Activated naive CD8-positive, alpha-beta T cell treated with anti-CD3 and anti-CD28 coated beads, Interleukin-2, amount 10 ng/mL, durations not matched to agents 7 days and 5 days (primary cell): ENCODE measurements around the gene MFSD1. TPM values are rescaled to one million over a fixed set of nuclear protein-coding genes. Genes with fewer than 3 reads are reported as not detected.
"Not testable (repeated sequence)": the region's sequence is repeated elsewhere in the genome, so short reads cannot be mapped to it uniquely, and the experiment has no call there.

ENCODE experiments used
- ATAC-seq: fragments of 150-1000 bp; cut with Tn5 transposase; one replicate; pipeline ENCODE4 v1.10.0; 2021; ENCODE audit warnings: low read depth, moderate library complexity
- POLR2A ChIA-PET: fragments of 350-600 bp; sonication (Branson Sonifier 250); formaldehyde crosslinking; loops from one replicate; lab custom pipeline; 2021; ENCODE audit warnings: antibody characterized with exemption; lab: Charles Lee
- DNase-seq: peaks from one replicate; pipeline ENCODE4 v3.0.0; 2021
- H3K27ac Mint-ChIP-seq: one replicate; pipeline ENCODE4 v1.8.0; 2022; ENCODE audit warnings: mild to moderate bottlenecking, mixed read lengths
- H3K27me3 Mint-ChIP-seq: one replicate; pipeline ENCODE4 v1.8.0; 2022; ENCODE audit warnings: mild to moderate bottlenecking, moderate library complexity, mixed read lengths
- H3K36me3 Mint-ChIP-seq: one replicate; pipeline ENCODE4 v1.8.0; 2021; ENCODE audit warnings: mild to moderate bottlenecking, mixed read lengths
- H3K4me1 Mint-ChIP-seq: one replicate; pipeline ENCODE4 v1.8.0; 2021; ENCODE audit warnings: mixed read lengths
- H3K4me3 Mint-ChIP-seq: one replicate; pipeline ENCODE4 v1.8.0; 2022; ENCODE audit warnings: mild to moderate bottlenecking, moderate library complexity, mixed read lengths
- H3K9me3 Mint-ChIP-seq: one replicate; pipeline ENCODE4 v1.8.0; 2021; ENCODE audit warnings: mixed read lengths
- total RNA-seq, 2 experiments: library from RNA; stranded (reverse); gene quantifications; one replicate each; pipeline ENCODE4 v1.2.3, GENCODE V29; 2021

MFSD1 gene
- total RNA-seq, 2 experiments from 2014 or later = 26.2 TPM

DNA sequence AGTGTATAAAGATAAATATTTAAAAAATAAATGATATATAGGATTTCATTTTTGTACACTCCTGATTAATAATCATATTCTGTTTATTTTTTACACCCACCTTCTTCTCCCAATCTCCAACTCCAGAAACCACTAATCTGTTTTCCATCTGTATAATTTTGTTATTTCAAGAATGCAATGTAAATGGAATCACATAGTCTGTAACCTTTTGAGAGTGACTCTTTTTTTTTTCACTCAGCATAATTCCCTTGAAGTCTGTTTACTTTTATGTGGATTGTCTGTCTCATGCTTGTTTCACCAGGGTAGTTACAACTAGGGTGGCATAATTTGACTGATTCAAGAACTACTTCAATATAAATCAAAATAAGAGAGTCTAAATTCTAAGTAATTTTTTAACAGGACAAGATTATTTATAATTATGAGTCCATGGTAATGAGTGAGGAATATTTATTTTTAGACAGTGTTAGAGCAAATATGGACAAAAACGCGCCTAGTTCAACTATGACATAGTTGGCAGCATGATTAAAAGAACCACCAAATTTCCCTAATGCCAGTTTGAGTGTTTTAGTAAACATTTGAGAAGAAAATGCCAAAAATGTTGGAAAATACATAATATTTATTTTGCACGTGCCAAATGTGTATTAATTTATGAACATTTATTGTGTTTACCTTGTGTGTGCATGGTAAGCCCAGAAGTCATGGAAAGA is 19.4 kb upstream of the MFSD1 start:
- no peak overlapping the region for H3K27ac Mint-ChIP-seq
- no peaks in the 10 kb centered on the region for H3K27me3 Mint-ChIP-seq
- no peak for ATAC-seq
- H3K4me3 Mint-ChIP-seq = no peak overlapping the region
- POLR2A ChIA-PET = no interaction called here
- H3K9me3 Mint-ChIP-seq = no peaks in the 10 kb centered on the region
- H3K4me1 Mint-ChIP-seq = no peaks in the 10 kb centered on the region
- no peak for DNase-seq
- H3K36me3 Mint-ChIP-seq = no peaks in the 10 kb centered on the region

DNA sequence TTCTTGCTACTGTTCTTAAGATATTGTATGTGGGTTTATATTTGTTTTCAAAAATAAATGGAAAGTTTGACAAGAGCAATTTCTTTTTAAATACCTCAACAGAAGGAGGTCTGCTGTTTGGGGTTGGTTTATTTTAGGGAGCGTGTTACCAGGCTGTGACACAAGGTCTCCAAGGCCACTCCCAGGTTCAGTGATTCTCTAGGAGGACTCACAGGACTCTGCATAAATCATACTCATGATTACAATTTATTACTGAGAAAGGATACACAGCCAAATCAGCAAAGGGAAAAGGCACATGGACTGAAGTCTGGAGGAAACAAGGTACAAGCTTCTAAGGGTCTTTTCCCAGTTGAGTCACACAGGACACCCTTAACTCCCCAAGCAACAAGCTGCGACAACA is 18.8 kb upstream of the MFSD1 start:
- no peak overlapping the region for H3K4me3 Mint-ChIP-seq
- no peaks in the 10 kb centered on the region for H3K4me1 Mint-ChIP-seq
- POLR2A ChIA-PET = no interaction called here
- no peaks in the 10 kb centered on the region for H3K9me3 Mint-ChIP-seq
- no peaks in the 10 kb centered on the region for H3K36me3 Mint-ChIP-seq
- H3K27me3 Mint-ChIP-seq = no peaks in the 10 kb centered on the region
- H3K27ac Mint-ChIP-seq = no peak overlapping the region
- ATAC-seq (no peak), DNase-seq (no peak)

DNA sequence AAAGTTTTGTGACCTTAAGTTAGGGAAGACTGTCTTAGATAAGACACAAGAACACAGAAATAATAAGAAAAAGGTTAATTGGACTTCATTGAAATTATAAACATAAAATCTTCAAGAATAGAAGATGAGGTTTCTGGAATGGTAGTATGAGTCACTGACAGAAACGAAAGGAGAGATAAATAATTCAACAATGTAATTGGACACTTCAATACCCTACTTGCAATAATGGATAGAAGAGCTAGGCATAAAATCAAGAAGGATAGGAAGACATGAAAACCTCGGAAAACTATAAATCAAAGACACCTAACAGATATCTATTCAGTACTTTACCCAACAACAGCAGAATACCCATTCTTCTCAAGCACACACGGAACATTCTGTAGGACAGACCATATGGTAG is 15.9 kb upstream of the MFSD1 start:
- POLR2A ChIA-PET = no interaction called here
- Mint-ChIP-seq H3K27me3 (peaks cover 2% of the 10 kb centered on the region), H3K36me3 (no peaks in the 10 kb centered on the region), H3K4me1 (no peaks in the 10 kb centered on the region), H3K4me3 (no peak overlapping the region), H3K9me3 (no peaks in the 10 kb centered on the region), H3K27ac (no peak overlapping the region)
- ATAC-seq (no peak), DNase-seq (no peak)

DNA sequence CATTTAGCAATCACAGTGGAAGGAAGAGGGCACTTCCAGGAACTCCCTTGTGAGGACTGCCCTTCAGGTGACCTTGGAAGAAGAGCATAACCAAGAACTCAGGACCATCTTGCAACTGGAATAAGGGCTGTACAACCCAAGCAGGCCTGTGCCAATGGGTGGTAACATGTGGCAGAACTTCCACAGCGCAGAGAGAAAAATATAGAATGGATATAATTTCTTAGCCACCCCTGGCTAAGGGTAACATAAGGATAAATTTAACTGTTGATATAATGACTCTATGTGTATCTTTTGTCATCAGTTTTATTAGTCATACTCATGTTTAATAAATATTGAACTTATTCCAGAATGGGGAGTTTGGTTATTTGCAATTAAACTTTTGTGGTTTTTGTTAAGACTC is 13.4 kb upstream of the MFSD1 start:
- no peak overlapping the region for H3K27ac Mint-ChIP-seq
- H3K4me1 Mint-ChIP-seq = peaks cover 3% of the 10 kb centered on the region
- H3K9me3 Mint-ChIP-seq = no peaks in the 10 kb centered on the region
- DNase-seq = no peak
- no peaks in the 10 kb centered on the region for H3K36me3 Mint-ChIP-seq
- ATAC-seq = no peak
- peaks cover 2% of the 10 kb centered on the region for H3K27me3 Mint-ChIP-seq
- no peak overlapping the region for H3K4me3 Mint-ChIP-seq
- POLR2A ChIA-PET = no interaction called here

DNA sequence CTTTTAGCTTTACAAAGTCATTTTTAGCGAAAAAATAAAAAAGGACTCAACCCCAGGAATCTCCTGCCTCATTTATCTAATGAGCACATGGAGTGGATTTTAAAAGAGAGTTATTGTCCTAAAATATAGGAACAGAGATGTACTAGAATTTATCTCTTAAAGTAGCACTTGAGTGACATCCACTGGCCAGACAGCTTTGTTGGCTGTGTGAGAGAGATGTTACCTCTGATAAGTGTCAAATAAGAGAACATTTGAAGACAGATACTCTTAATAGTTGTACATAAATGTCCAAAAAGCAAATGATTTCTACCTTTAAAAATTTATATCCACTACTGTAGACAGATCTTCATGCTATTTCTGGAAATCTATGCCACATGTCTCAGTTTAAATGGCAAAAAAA is 12.3 kb upstream of the MFSD1 start:
- H3K27ac Mint-ChIP-seq = no peak overlapping the region
- POLR2A ChIA-PET = interaction anchor here (0.6 kb wide), 1 partner anchor 14 kb away, joined by 5 read pairs; no protein-coding TSS in a partner anchor
- H3K36me3 Mint-ChIP-seq = no peaks in the 10 kb centered on the region
- no peaks in the 10 kb centered on the region for H3K9me3 Mint-ChIP-seq
- ATAC-seq (no peak), DNase-seq (no peak)
- H3K27me3 Mint-ChIP-seq = peaks cover 4% of the 10 kb centered on the region
- peaks cover 3% of the 10 kb centered on the region for H3K4me1 Mint-ChIP-seq
- no peak overlapping the region for H3K4me3 Mint-ChIP-seq

DNA sequence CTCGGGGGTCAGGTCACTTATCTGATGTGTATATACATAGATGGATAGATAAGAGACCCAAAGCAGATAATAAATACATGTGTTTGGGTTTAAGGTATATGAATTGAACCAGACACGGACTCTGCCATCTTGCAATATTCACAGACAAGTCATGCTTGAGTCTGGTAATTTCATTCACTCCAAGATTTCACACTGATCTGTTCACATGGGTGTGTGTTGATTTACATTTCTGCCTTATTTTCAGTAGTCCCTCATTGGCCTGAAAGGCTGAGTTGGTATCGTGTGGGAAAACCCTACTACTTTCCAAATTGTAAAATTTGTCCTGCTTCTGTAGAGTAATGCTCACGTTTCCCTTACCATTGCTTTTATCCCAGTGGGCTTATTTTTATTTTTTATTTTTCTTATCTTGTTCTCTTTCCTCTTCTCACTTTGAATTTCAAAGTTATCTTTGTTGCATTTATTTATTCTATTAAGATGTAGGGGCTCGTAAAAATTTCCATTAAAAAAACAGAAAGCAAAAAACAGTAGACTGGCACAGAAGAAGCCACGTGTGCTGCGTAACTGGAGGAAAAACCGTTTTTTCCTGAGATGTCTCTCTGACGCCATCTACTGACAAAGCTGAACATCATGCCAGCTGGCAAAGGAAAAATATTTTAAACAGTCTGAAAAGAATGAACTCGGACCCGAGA is 10.8 kb upstream of the MFSD1 start:
- Mint-ChIP-seq H3K27ac (no peak overlapping the region), H3K36me3 (no peaks in the 10 kb centered on the region), H3K27me3 (peaks cover 7% of the 10 kb centered on the region), H3K4me1 (peaks cover 3% of the 10 kb centered on the region), H3K4me3 (peak overlapping the region; percentile 70), H3K9me3 (no peaks in the 10 kb centered on the region)
- peak; percentile 42 for ATAC-seq
- DNase-seq = no peak
- POLR2A ChIA-PET = interaction anchor here (0.6 to 1.0 kb wide), 2 partner anchors 63 to 736 kb away, joined by 3 to 4 read pairs; no protein-coding TSS in a partner anchor

DNA sequence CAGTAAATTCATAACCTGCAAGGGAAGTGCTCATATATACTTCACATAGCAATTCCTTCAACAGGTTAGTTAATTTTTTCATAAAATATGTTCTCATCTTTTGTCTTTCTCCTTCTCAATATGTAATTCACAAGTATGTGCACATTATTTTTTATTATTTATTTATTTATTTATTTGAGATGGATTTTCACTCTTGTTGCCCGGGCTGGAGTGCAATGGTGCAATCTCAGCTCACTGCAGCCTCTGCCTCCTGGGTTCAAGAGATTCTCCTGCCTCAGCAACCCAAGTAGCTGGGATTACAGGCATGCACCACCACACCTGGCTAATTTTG is 10.3 kb upstream of the MFSD1 start:
- H3K4me1 Mint-ChIP-seq, H3K27ac Mint-ChIP-seq, ATAC-seq, H3K4me3 Mint-ChIP-seq, H3K9me3 Mint-ChIP-seq, H3K36me3 Mint-ChIP-seq, DNase-seq: not testable (repeated sequence)
- peaks cover 12% of the 10 kb centered on the region for H3K27me3 Mint-ChIP-seq
- POLR2A ChIA-PET = interaction anchor here (0.6 to 1.0 kb wide), 2 partner anchors 64 to 736 kb away, joined by 3 to 4 read pairs; no protein-coding TSS in a partner anchor

DNA sequence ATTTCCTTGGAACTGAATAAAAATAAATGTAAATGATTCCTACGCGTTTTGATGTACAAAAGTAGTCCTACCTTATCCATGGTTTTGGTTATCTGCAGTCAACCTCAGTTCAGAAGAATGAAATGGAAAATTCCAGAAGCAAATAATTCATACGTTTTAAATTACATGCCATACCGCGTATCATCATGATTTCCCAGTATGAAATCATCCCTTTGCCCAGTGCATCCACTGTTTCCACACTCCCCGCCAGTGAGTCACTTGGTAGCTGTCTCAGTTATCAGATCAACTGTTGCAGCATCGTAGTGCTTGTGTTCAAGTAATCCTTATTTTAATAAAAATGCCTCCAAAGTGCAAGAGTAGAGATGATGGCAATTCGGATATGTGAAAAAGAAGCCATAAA is 9.1 kb upstream of the MFSD1 start:
- DNase-seq (no peak), ATAC-seq (no peak)
- Mint-ChIP-seq H3K9me3 (no peaks in the 10 kb centered on the region), H3K36me3 (no peaks in the 10 kb centered on the region), H3K27ac (no peak overlapping the region), H3K4me1 (peaks cover 3% of the 10 kb centered on the region), H3K27me3 (peaks cover 13% of the 10 kb centered on the region), H3K4me3 (no peak overlapping the region)
- POLR2A ChIA-PET = no interaction called here

DNA sequence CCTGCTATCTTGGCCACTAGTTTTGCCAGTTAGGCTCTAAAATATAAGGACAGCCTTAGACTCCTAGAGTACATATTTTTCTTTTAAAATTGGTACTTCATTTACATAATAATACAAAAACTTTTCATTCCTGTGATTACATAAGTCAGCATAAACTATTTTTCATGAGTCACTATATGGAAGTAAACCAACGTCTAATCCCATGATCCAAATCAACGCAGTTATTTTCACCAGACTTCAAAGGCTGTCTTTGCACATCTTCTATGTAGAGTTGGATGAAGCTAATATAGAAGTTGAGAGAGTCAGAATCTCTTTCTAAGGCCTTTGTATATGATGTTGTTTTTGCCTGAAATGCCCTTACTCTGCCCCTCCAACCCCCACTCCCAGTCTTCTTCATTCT is 7.6 kb upstream of the MFSD1 start:
- peaks cover 3% of the 10 kb centered on the region for H3K4me1 Mint-ChIP-seq
- POLR2A ChIA-PET = no interaction called here
- DNase-seq (no peak), ATAC-seq (no peak)
- H3K4me3 Mint-ChIP-seq = no peak overlapping the region
- no peaks in the 10 kb centered on the region for H3K9me3 Mint-ChIP-seq
- H3K27me3 Mint-ChIP-seq = peaks cover 23% of the 10 kb centered on the region
- H3K36me3 Mint-ChIP-seq = no peaks in the 10 kb centered on the region
- H3K27ac Mint-ChIP-seq = no peak overlapping the region

DNA sequence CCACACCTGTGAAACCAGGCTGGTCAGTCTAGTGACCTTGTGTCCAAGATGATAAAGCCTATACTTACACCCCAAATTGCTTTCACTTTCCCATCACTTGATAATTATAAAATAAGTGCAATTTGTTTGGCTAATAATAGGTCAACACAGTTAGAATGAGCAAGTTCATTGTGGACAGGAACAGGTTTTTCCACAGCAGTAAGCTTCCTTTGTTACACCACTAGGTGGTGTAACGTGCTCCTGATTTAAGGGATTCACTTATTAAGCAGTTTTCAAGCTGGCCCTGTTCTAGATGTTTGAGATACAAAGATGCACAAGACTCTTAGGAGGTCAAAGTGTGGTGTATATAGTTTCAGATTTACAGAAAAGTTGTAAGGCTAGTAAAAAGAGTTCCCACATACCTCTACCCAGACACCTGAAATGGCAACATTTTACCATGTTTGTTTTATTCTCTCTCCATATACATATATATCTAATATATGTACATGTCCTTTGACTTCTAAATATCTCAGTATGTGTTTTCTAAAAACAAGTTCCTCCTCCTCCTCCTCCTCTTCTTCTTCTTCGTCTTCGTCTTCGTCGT is 6.8 kb upstream of the MFSD1 start:
- POLR2A ChIA-PET = no interaction called here
- Mint-ChIP-seq H3K27me3 (peaks cover 21% of the 10 kb centered on the region), H3K27ac (no peak overlapping the region), H3K9me3 (no peaks in the 10 kb centered on the region), H3K4me1 (peaks cover 3% of the 10 kb centered on the region), H3K36me3 (no peaks in the 10 kb centered on the region), H3K4me3 (no peak overlapping the region)
- peak; percentile 42 for ATAC-seq
- DNase-seq = no peak

DNA sequence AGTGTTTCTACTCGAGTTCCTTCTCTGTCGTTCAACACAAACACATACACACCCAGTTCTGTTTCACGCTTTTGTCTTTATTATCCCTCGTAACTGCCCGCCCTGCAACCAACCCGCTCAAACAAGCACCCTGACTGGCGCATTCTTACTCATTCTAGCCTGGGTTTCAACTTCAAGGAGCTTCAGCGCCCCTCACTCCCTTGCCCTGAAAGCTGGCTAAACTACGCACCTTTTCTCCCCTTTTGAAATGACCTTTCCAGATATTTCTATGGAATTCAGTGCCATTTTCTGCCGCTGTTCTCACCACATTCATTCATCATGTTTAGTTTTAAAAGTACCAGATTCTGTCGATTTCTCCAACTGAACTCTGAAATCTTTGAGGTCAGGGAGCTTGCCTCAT is 653 bp upstream of the MFSD1 start:
- DNase-seq (no peak), ATAC-seq (no peak)
- H3K9me3 Mint-ChIP-seq = no peaks in the 10 kb centered on the region
- peak overlapping the region; percentile 90 for H3K4me3 Mint-ChIP-seq
- peaks cover 21% of the 10 kb centered on the region for H3K27me3 Mint-ChIP-seq
- peak overlapping the region; percentile 83 for H3K27ac Mint-ChIP-seq
- H3K4me1 Mint-ChIP-seq = peaks cover 16% of the 10 kb centered on the region
- no peaks in the 10 kb centered on the region for H3K36me3 Mint-ChIP-seq
- POLR2A ChIA-PET = interaction anchor here (1.0 to 1.6 kb wide), 3 partner anchors 9 to 1648 kb away, joined by 6 to 8 read pairs (median 7); partner anchors contain the start of genes GFM1 and TRIM59

DNA sequence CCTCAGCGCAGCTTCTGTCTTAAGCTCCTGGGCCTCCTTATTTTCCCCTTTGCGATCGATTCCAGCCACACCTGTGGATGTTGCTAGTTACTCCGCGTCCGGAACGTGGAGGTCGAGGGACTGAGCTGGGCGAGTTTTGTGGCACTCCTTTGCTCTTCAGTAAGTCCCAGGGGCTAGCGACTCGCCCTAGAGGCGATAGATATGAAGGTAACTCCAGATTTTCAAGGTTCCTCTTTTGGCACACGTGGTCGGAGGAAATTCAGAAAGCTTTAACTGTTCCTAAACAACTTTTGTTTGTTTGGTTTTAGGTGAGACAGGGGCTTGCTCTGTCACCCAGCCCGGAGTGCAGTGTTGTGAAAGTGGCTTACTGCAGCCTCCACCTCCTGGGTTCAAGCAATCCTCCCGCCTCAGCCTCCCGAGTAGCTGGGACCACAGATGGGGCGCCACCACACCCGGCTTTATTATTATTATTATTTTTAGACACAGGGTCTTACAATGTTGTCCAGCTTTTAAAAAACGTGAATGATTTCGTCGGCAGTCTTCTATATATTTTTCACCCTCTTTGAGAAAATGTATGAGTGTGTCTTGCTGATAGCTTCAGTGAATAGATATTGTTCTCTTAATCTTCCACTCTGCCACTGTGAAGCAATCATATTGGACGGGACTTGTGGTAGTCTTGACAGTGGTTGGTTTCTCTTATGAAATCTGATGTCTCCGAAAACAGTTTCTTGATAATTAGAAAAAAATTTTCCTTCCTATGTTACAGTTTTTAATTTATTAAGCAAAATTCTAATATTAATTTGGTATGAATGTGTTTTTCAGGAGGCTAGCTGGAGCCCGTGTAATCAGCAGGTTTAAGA is 785 bp downstream of the MFSD1 start:
- H3K4me3 Mint-ChIP-seq = peak overlapping the region; percentile 90
- DNase-seq (no peak), ATAC-seq (peak; percentile 12)
- peaks cover 17% of the 10 kb centered on the region for H3K27me3 Mint-ChIP-seq
- H3K36me3 Mint-ChIP-seq = peaks cover 3% of the 10 kb centered on the region
- POLR2A ChIA-PET = interaction anchor here (1.0 to 1.6 kb wide), 4 partner anchors 8 to 1647 kb away, joined by 3 to 8 read pairs (median 6); partner anchors contain the start of genes GFM1 and TRIM59
- peak overlapping the region; percentile 83 for H3K27ac Mint-ChIP-seq
- peaks cover 16% of the 10 kb centered on the region for H3K4me1 Mint-ChIP-seq
- H3K9me3 Mint-ChIP-seq = no peaks in the 10 kb centered on the region

DNA sequence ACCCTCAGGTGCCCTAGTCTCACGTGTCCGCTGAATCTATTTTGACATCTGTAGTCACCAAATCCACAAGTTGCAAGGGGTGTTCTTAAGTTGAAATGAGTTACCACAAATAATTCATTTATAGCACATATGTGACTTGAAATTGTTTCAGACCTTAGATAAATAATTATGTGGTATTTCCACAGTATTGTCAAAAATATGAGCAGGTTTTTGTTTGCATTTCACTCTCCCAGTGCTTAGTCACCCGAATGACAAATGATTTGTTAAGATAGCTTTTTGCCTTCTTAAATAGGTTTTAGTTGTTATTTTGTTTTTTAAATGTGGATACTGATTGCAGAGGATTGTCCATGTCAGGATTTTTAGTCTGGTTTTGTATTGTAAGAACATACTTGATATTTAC is 2.6 kb downstream of the MFSD1 start:
- H3K36me3 Mint-ChIP-seq = peaks cover 12% of the 10 kb centered on the region
- peaks cover 6% of the 10 kb centered on the region for H3K27me3 Mint-ChIP-seq
- DNase-seq (no peak), ATAC-seq (no peak)
- H3K4me3 Mint-ChIP-seq = no peak overlapping the region
- H3K27ac Mint-ChIP-seq = no peak overlapping the region
- no peaks in the 10 kb centered on the region for H3K9me3 Mint-ChIP-seq
- POLR2A ChIA-PET = no interaction called here
- H3K4me1 Mint-ChIP-seq = peaks cover 27% of the 10 kb centered on the region
